CD4-positive, alpha-beta T cell (primary cell): ENCODE results near the gene ADNP2. TPM values are rescaled to one million over a fixed set of nuclear protein-coding genes. Genes with fewer than 3 reads are reported as not detected.

Source experiments
- ATAC-seq: fragments of 200-7000 bp; cut with Tn5 transposase; one replicate; pipeline ENCODE4 v1.10.0; 2022; ENCODE audit warnings: mild to moderate bottlenecking; ENCODE audit not compliant: poor library complexity
- CTCF ChIA-PET: fragments of 350-600 bp; sonication (Branson Sonifier 250); formaldehyde crosslinking; loops from one replicate; lab custom pipeline; 2021; ENCODE audit warnings: antibody characterized with exemption, inconsistent platforms; lab: Charles Lee
- POLR2A ChIA-PET: fragments of 350-600 bp; sonication (Branson Sonifier 250); formaldehyde crosslinking; loops from one replicate; lab custom pipeline; 2021; ENCODE audit warnings: antibody characterized with exemption, inconsistent platforms; lab: Charles Lee
- DNase-seq, 14 experiments: peaks; one replicate each; pipeline ENCODE4 v3.0.0-alpha.2; 2013 to 2020; ENCODE audit warnings: mixed read lengths in 2 of 14
- H3K27ac ChIP-seq, 2 donors: one replicate each; pipeline versions ENCODE4 v1.5.1 to v1.7.0; 2013; ENCODE audit warnings: low read length in 2 of 2, low read depth in 1 of 2, mild to moderate bottlenecking in 1 of 2
- H3K27me3 ChIP-seq, 2 experiments: 1 replicate in 1 of 2; 2 replicates in 1 of 2; pipeline versions ENCODE4 v1.6.1 to v1.7.0; 2013; ENCODE audit warnings: low read length in 2 of 2, control low read depth in 1 of 2, mild to moderate bottlenecking in 1 of 2, moderate library complexity in 1 of 2; ENCODE audit not compliant: insufficient read depth in 2 of 2, control insufficient read depth in 1 of 2
- H3K36me3 ChIP-seq: one replicate; pipeline ENCODE4 v1.6.1; 2013; ENCODE audit warnings: low read length, control low read depth; ENCODE audit not compliant: insufficient read depth
- H3K4me1 ChIP-seq: one replicate; pipeline ENCODE4 v1.6.1; 2013; ENCODE audit warnings: low read length, control low read depth; ENCODE audit not compliant: insufficient read depth
- H3K4me3 ChIP-seq: one replicate; pipeline ENCODE4 v1.5.1; 2013; ENCODE audit warnings: mild to moderate bottlenecking, low read length, moderate library complexity
- H3K9me3 ChIP-seq, 2 experiments: 1 replicate in 1 of 2; 2 replicates in 1 of 2; pipeline versions ENCODE4 v1.6.1 to v1.7.0; 2013; ENCODE audit warnings: low read length in 2 of 2, mild to moderate bottlenecking in 2 of 2, control low read depth in 1 of 2, moderate library complexity in 1 of 2; ENCODE audit not compliant: control insufficient read depth in 1 of 2, insufficient read depth in 1 of 2
- H3K27ac Mint-ChIP-seq: one replicate; pipeline ENCODE4 v1.8.0; 2020; ENCODE audit warnings: mixed read lengths
- H3K27me3 Mint-ChIP-seq: one replicate; pipeline ENCODE4 v1.8.0; 2021; ENCODE audit warnings: mixed read lengths
- H3K36me3 Mint-ChIP-seq: one replicate; pipeline ENCODE4 v1.8.0; 2021; ENCODE audit warnings: low read depth, mixed read lengths
- H3K4me1 Mint-ChIP-seq: one replicate; pipeline ENCODE4 v1.8.0; 2021; ENCODE audit warnings: low read depth, mixed read lengths
- H3K4me3 Mint-ChIP-seq: one replicate; pipeline ENCODE4 v1.8.0; 2020; ENCODE audit warnings: mild to moderate bottlenecking, mixed read lengths
- H3K9me3 Mint-ChIP-seq: one replicate; pipeline ENCODE4 v1.8.0; 2020; ENCODE audit warnings: mixed read lengths
- CTCF ChIP-seq: fragments of 200-600 bp; IDR thresholded peaks from one replicate; pipeline ENCODE4 v1.8.0; 2022; ENCODE audit warnings: antibody characterized with exemption, mild to moderate bottlenecking
- intact Hi-C, 2 experiments: fragments of 100-400 bp; cut with DNase I in 1 of 2; cut with micrococcal nuclease in 1 of 2; formaldehyde crosslinking; loops; one replicate each; pipeline versions ENCODE4 v1.15.1 to v1.9.0; 2023 to 2025; cut with DNase I, micrococcal nuclease
- total RNA-seq, 174 experiments: library from RNA in 2 of 174; stranded (reverse) in 2 of 174; gene quantifications; one replicate each; pipeline ENCODE4 v1.2.3 and lab custom pipeline; 2021 to 2026

The ADNP2 gene
- total RNA-seq, 2 experiments from 2014 or later: 61.0 to 61.5 TPM

- Histone ChIP-seq H3K4me3 (no peak overlapping the region), H3K9me3 (peaks cover 7 to 24% of the 10 kb centered on the region in 2 experiments), H3K36me3 (no peaks in the 10 kb centered on the region), H3K4me1 (no peaks in the 10 kb centered on the region), H3K27me3 (peaks cover 0 to 4% of the 10 kb centered on the region in 2 experiments), H3K27ac (no peak overlapping the region)
- no peak for TF ChIP-seq CTCF
- intact Hi-C loops: no loop called here
- ChIA-PET CTCF (no interaction called here), POLR2A (no interaction called here)
- no peak for DNase-seq
- ATAC-seq: no peak
- H3K4me1 Mint-ChIP-seq: no peaks in the 10 kb centered on the region
- no peak overlapping the region for H3K4me3 Mint-ChIP-seq
- H3K36me3 Mint-ChIP-seq: no peaks in the 10 kb centered on the region
- H3K27me3 Mint-ChIP-seq: peaks cover 20% of the 10 kb centered on the region
- H3K27ac Mint-ChIP-seq: no peak overlapping the region
- peaks cover 12% of the 10 kb centered on the region for H3K9me3 Mint-ChIP-seq
Observed at GRCh38 chr18:80088823-80089222, 20.2 kb upstream of the ADNP2 start.

- no peak overlapping the region for H3K27ac ChIP-seq
- no peak overlapping the region for H3K27ac Mint-ChIP-seq
- H3K4me1 Mint-ChIP-seq: no peaks in the 10 kb centered on the region
- intact Hi-C loops: no loop called here
- POLR2A ChIA-PET: no interaction called here
- TF ChIP-seq CTCF: no peak
- H3K36me3 ChIP-seq: no peaks in the 10 kb centered on the region
- H3K27me3 ChIP-seq: peaks cover 0 to 3% of the 10 kb centered on the region in 2 experiments
- H3K27me3 Mint-ChIP-seq: peaks cover 20% of the 10 kb centered on the region
- no peak overlapping the region for H3K4me3 ChIP-seq
- no peak for DNase-seq
- no peaks in the 10 kb centered on the region for H3K4me1 ChIP-seq
- CTCF ChIA-PET: no interaction called here
- no peak overlapping the region for H3K4me3 Mint-ChIP-seq
- peaks cover 5% of the 10 kb centered on the region for H3K9me3 Mint-ChIP-seq
- H3K9me3 ChIP-seq: peaks cover 0 to 3% of the 10 kb centered on the region in 2 experiments
- no peak for ATAC-seq
- H3K36me3 Mint-ChIP-seq: no peaks in the 10 kb centered on the region
Observed at GRCh38 chr18:80095414-80095813, 13.6 kb upstream of the ADNP2 start.

GRCh38 chr18:80096032-80096565 is 13.0 kb upstream of the ADNP2 start:
- Mint-ChIP-seq H3K9me3 (peaks cover 3% of the 10 kb centered on the region), H3K4me1 (no peaks in the 10 kb centered on the region), H3K4me3 (no peak overlapping the region), H3K27me3 (peaks cover 15% of the 10 kb centered on the region), H3K36me3 (no peaks in the 10 kb centered on the region), H3K27ac (no peak overlapping the region)
- ChIA-PET CTCF (no interaction called here), POLR2A (no interaction called here)
- DNase-seq (no peak), ATAC-seq (no peak)
- H3K27me3 ChIP-seq: no peaks in the 10 kb centered on the region
- H3K4me1 ChIP-seq: no peaks in the 10 kb centered on the region
- intact Hi-C loops: no loop called here
- H3K9me3 ChIP-seq: peaks cover 0 to 3% of the 10 kb centered on the region in 2 experiments
- no peak overlapping the region for H3K27ac ChIP-seq
- no peak overlapping the region for H3K4me3 ChIP-seq
- no peak for TF ChIP-seq CTCF
- no peaks in the 10 kb centered on the region for H3K36me3 ChIP-seq
